H1 (cell line): Measurements from ENCODE around the gene NEURL1. TPM values are rescaled to one million over a fixed set of nuclear protein-coding genes. Genes with fewer than 3 reads are reported as not detected.

Experiments used
- CREB1 ChIP-seq: IDR thresholded peaks from 2 replicates; pipeline ENCODE4 v1.6.1; 2012; ENCODE audit warnings: inconsistent platforms
- PHF8 ChIP-seq: fragments of 200-600 bp; sonication (generic); conservative IDR thresholded peaks from 2 replicates; pipeline ENCODE4 v1.7.1; 2012; ENCODE audit warnings: low read depth, mild to moderate bottlenecking, inconsistent platforms, low read length, moderate library complexity
- RNF2 ChIP-seq: fragments of 200-900, 300-1000 bp; sonication (generic); IDR thresholded peaks from 2 replicates; pipeline ENCODE4 v1.7.1; 2016; ENCODE audit warnings: borderline replicate concordance, low read depth, mild to moderate bottlenecking, antibody characterized with exemption, low read length; ENCODE audit not compliant: poor library complexity, severe bottlenecking; ENCODE audit errors: missing control alignments
- SAP30 ChIP-seq: fragments of 300-600 bp; sonication (generic); IDR thresholded peaks from 2 replicates; pipeline ENCODE4 v1.7.1; 2012; ENCODE audit warnings: low read length, moderate library complexity, mild to moderate bottlenecking, inconsistent platforms; ENCODE audit not compliant: insufficient read depth, insufficient replicate concordance
- SIX5 ChIP-seq: IDR thresholded peaks from 2 replicates; pipeline ENCODE4 v1.6.1; 2011; ENCODE audit warnings: mild to moderate bottlenecking, low read depth, low read length
- TAF1 ChIP-seq: IDR thresholded peaks from 2 replicates; pipeline ENCODE4 v1.6.1; 2011; ENCODE audit warnings: mild to moderate bottlenecking, low read depth, low read length
- YY1 ChIP-seq: IDR thresholded peaks from 2 replicates; pipeline ENCODE4 v1.6.1; 2011; ENCODE audit warnings: low read depth, mild to moderate bottlenecking, low read length
- polyA plus RNA-seq, 7 experiments: library from polyadenylated mRNA; depleted of rRNA in 3 of 7; stranded (reverse) in 5 of 7; unstranded in 2 of 7; fragments of >200 nt in 5 of 7; fragments of 200-250 nt in 2 of 7; gene quantifications; 1 replicate in 5 of 7; 2 replicates in 1 of 7; 4 replicates in 1 of 7; pipeline versions ENCODE4 v1.2.1 to v1.2.3, GENCODE V29; 2011 to 2013; ENCODE audit warnings: missing spikeins in 2 of 7, mixed read lengths in 2 of 7
- total RNA-seq: library from RNA; stranded (reverse); fragmentation: NEBNext Ultra II Directional; extraction: Animal tissue kit (Norgen Biotek cat#: 25700); gene quantifications from 2 replicates; pipeline ENCODE4 v1.2.1, GENCODE V29; 2021
- TF ChIP-seq, protein P1 (sequence below): fragments of 300-600 bp; sonication (generic); IDR thresholded peaks from 2 replicates; pipeline ENCODE4 v1.7.1; 2012; ENCODE audit warnings: low read length, moderate library complexity, mild to moderate bottlenecking, inconsistent platforms; ENCODE audit not compliant: insufficient replicate concordance
- TF ChIP-seq, protein P2 (sequence below): IDR thresholded peaks from 2 replicates; pipeline ENCODE4 v1.6.1; 2011; ENCODE audit warnings: low read length, improper control_type of control experiment

Gene NEURL1
- total and polyA plus RNA-seq, 2 of the 8 experiments (the other 6 are each of a cell fraction or from before 2014, with no cell fraction given): 0.54 to 0.58 TPM

DNA sequence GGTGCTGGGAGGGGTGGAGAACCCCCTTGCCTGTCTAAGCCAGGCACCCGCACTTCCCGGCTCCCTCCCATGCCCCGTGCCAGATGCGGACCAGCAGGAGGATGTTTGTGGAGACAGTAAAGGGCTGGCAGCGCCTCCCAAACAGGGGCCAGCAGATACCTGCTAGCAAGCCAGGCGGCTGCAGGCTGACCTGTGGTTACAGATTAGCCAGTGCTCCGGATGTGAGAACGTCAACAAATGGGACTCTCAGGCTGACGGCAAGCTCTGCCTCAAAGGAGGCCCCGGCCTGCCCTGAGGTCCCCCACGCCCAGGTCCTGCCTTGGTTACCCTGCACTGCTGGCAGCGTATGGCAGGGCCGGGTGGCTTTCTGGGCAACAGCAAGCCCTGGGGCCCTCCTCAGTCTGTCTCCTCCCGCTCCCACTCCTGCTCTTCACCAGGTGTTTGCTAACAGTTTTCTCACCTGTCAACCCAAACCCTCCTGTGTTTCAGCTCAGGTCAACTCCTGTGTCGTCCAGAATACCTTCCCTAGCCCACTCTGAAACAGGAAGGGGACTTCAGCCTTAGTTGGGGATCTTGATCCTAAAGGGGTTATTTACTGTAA lies 85.4 kb downstream of the NEURL1 start (continued):
- TF ChIP-seq, protein P1, sequence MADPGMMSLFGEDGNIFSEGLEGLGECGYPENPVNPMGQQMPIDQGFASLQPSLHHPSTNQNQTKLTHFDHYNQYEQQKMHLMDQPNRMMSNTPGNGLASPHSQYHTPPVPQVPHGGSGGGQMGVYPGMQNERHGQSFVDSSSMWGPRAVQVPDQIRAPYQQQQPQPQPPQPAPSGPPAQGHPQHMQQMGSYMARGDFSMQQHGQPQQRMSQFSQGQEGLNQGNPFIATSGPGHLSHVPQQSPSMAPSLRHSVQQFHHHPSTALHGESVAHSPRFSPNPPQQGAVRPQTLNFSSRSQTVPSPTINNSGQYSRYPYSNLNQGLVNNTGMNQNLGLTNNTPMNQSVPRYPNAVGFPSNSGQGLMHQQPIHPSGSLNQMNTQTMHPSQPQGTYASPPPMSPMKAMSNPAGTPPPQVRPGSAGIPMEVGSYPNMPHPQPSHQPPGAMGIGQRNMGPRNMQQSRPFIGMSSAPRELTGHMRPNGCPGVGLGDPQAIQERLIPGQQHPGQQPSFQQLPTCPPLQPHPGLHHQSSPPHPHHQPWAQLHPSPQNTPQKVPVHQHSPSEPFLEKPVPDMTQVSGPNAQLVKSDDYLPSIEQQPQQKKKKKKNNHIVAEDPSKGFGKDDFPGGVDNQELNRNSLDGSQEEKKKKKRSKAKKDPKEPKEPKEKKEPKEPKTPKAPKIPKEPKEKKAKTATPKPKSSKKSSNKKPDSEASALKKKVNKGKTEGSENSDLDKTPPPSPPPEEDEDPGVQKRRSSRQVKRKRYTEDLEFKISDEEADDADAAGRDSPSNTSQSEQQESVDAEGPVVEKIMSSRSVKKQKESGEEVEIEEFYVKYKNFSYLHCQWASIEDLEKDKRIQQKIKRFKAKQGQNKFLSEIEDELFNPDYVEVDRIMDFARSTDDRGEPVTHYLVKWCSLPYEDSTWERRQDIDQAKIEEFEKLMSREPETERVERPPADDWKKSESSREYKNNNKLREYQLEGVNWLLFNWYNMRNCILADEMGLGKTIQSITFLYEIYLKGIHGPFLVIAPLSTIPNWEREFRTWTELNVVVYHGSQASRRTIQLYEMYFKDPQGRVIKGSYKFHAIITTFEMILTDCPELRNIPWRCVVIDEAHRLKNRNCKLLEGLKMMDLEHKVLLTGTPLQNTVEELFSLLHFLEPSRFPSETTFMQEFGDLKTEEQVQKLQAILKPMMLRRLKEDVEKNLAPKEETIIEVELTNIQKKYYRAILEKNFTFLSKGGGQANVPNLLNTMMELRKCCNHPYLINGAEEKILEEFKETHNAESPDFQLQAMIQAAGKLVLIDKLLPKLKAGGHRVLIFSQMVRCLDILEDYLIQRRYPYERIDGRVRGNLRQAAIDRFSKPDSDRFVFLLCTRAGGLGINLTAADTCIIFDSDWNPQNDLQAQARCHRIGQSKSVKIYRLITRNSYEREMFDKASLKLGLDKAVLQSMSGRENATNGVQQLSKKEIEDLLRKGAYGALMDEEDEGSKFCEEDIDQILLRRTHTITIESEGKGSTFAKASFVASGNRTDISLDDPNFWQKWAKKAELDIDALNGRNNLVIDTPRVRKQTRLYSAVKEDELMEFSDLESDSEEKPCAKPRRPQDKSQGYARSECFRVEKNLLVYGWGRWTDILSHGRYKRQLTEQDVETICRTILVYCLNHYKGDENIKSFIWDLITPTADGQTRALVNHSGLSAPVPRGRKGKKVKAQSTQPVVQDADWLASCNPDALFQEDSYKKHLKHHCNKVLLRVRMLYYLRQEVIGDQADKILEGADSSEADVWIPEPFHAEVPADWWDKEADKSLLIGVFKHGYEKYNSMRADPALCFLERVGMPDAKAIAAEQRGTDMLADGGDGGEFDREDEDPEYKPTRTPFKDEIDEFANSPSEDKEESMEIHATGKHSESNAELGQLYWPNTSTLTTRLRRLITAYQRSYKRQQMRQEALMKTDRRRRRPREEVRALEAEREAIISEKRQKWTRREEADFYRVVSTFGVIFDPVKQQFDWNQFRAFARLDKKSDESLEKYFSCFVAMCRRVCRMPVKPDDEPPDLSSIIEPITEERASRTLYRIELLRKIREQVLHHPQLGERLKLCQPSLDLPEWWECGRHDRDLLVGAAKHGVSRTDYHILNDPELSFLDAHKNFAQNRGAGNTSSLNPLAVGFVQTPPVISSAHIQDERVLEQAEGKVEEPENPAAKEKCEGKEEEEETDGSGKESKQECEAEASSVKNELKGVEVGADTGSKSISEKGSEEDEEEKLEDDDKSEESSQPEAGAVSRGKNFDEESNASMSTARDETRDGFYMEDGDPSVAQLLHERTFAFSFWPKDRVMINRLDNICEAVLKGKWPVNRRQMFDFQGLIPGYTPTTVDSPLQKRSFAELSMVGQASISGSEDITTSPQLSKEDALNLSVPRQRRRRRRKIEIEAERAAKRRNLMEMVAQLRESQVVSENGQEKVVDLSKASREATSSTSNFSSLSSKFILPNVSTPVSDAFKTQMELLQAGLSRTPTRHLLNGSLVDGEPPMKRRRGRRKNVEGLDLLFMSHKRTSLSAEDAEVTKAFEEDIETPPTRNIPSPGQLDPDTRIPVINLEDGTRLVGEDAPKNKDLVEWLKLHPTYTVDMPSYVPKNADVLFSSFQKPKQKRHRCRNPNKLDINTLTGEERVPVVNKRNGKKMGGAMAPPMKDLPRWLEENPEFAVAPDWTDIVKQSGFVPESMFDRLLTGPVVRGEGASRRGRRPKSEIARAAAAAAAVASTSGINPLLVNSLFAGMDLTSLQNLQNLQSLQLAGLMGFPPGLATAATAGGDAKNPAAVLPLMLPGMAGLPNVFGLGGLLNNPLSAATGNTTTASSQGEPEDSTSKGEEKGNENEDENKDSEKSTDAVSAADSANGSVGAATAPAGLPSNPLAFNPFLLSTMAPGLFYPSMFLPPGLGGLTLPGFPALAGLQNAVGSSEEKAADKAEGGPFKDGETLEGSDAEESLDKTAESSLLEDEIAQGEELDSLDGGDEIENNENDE: no peak
- TF ChIP-seq CREB1 (no peak), SIX5 (no peak), SAP30 (no peak), TAF1 (no peak), RNF2 (no peak), PHF8 (no peak), YY1 (no peak)
- TF ChIP-seq, protein P2, sequence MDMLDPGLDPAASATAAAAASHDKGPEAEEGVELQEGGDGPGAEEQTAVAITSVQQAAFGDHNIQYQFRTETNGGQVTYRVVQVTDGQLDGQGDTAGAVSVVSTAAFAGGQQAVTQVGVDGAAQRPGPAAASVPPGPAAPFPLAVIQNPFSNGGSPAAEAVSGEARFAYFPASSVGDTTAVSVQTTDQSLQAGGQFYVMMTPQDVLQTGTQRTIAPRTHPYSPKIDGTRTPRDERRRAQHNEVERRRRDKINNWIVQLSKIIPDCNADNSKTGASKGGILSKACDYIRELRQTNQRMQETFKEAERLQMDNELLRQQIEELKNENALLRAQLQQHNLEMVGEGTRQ: no peak
